Uterus (tissue), 2 donors: ENCODE measurements around the gene PTPRN2.

Experiments used
- POLR2A ChIP-seq, 2 donors: fragments of 450-650 bp; IDR thresholded peaks; one replicate each; pipeline ENCODE4 v1.6.1; 2016; ENCODE audit warnings: antibody characterized with exemption in 2 of 2, mild to moderate bottlenecking in 1 of 2, moderate library complexity in 1 of 2
- TF ChIP-seq, protein P1 (sequence below), 4 experiments: fragments of 200-600 bp in 2 of 4; fragments of 450-650 bp in 2 of 4; sonication (generic) in 2 of 4; IDR thresholded peaks; one replicate each; pipeline ENCODE4 v1.5.1; 2016 to 2019; ENCODE audit warnings: antibody characterized with exemption in 4 of 4, mild to moderate bottlenecking in 2 of 4, moderate library complexity in 1 of 4

DNA sequence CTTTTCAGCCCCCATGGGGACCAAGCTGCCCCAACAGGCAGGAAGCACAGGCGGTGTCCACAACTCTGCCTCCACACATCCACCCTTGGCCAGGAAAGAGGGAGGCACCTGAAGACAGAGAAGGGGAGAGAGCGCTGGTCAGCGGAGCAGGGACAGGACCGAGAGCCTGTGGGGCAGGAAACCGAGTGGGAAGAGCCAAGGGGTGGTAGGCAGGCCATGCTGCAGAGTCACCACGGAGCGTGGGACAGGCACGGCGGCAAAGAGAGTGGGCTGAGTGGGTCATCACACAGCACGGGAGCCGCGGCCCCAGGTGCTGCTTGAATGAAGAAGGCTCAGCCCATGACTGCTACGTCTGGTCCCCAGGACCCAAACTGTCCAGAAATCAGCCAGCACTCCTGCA is 109.8 kb downstream of the PTPRN2 start:
- TF ChIP-seq, protein P1, sequence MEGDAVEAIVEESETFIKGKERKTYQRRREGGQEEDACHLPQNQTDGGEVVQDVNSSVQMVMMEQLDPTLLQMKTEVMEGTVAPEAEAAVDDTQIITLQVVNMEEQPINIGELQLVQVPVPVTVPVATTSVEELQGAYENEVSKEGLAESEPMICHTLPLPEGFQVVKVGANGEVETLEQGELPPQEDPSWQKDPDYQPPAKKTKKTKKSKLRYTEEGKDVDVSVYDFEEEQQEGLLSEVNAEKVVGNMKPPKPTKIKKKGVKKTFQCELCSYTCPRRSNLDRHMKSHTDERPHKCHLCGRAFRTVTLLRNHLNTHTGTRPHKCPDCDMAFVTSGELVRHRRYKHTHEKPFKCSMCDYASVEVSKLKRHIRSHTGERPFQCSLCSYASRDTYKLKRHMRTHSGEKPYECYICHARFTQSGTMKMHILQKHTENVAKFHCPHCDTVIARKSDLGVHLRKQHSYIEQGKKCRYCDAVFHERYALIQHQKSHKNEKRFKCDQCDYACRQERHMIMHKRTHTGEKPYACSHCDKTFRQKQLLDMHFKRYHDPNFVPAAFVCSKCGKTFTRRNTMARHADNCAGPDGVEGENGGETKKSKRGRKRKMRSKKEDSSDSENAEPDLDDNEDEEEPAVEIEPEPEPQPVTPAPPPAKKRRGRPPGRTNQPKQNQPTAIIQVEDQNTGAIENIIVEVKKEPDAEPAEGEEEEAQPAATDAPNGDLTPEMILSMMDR (IDR thresholded peaks at IDR 0.05): no peak
- no peak for TF ChIP-seq POLR2A (IDR thresholded peaks at IDR 0.05)
